Measurements from ENCODE around the gene LPIN3. TPM values are rescaled to one million over a fixed set of nuclear protein-coding genes. Genes with fewer than 3 reads are reported as not detected.

Gene LPIN3, protein sequence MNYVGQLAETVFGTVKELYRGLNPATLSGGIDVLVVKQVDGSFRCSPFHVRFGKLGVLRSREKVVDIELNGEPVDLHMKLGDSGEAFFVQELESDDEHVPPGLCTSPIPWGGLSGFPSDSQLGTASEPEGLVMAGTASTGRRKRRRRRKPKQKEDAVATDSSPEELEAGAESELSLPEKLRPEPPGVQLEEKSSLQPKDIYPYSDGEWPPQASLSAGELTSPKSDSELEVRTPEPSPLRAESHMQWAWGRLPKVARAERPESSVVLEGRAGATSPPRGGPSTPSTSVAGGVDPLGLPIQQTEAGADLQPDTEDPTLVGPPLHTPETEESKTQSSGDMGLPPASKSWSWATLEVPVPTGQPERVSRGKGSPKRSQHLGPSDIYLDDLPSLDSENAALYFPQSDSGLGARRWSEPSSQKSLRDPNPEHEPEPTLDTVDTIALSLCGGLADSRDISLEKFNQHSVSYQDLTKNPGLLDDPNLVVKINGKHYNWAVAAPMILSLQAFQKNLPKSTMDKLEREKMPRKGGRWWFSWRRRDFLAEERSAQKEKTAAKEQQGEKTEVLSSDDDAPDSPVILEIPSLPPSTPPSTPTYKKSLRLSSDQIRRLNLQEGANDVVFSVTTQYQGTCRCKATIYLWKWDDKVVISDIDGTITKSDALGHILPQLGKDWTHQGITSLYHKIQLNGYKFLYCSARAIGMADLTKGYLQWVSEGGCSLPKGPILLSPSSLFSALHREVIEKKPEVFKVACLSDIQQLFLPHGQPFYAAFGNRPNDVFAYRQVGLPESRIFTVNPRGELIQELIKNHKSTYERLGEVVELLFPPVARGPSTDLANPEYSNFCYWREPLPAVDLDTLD
- total RNA-seq: 1.1 and 1.4 TPM in 2 replicates

DNA sequence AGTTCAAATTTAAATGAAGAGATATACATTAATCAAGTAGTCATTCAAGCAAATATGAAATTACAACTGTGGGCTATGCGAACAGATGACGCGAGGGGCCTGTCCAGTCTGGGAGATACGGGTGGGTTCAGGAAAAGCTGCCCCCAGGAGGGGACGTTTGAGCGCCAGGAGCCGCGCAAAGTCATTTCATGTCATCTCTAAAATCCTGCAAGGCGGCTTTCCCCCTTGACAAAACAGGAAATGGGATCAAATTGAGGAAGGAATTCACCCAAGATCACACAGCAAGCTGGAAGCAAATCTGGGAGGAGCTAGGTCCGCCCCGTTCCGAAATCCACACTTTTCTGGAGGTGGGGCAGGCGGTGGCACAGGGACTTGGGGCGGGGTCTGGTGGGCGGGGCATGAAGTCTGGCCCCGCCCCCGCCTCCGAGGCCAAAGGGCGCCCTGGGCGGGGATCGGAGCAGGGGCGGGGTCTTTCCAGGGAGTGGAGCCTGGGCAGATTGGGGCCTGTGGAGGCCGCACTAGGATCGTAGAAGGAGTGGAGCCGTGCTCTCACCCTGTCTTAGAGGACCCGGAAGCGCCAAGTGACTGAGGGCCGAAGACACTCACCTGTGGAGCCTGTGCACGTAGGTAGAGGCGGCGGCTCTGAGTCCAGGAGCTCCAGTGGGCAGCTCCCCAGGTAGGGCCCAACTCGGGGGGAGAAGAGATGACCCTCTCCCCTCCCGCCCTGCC is at the start of gene LPIN3:
Gene LPIN3, plus strand, starts transcription at position 495 of the 729 bp plus-strand sequence. CDS start 4,983 bp downstream, outside the sequence.
- H3K27ac Mint-ChIP-seq: no peak within 1 kb of the TSS
- H3K27me3 Mint-ChIP-seq (ENCODE audit: insufficient read depth): peaks cover 11% of the 10 kb centered on the region
- H3K4me1 Mint-ChIP-seq (ENCODE audit: low read depth): peaks cover 13% of the 10 kb centered on the region
- peak; percentile 44 for DNase-seq (ENCODE audit: low spot score)
- H3K9me3 Mint-ChIP-seq: no peaks in the 10 kb centered on the region
- H3K36me3 Mint-ChIP-seq (ENCODE audit: low read depth): no peaks in the 10 kb centered on the region
- intact Hi-C loops (cut with micrococcal nuclease): loop anchor here (1.0 to 2.0 kb wide), 6 partner anchors 23 to 372 kb away; partner anchors contain the start of genes TOP1 and ZHX3
- H3K4me3 Mint-ChIP-seq: peak within 1 kb of the TSS; percentile 86

DNA sequence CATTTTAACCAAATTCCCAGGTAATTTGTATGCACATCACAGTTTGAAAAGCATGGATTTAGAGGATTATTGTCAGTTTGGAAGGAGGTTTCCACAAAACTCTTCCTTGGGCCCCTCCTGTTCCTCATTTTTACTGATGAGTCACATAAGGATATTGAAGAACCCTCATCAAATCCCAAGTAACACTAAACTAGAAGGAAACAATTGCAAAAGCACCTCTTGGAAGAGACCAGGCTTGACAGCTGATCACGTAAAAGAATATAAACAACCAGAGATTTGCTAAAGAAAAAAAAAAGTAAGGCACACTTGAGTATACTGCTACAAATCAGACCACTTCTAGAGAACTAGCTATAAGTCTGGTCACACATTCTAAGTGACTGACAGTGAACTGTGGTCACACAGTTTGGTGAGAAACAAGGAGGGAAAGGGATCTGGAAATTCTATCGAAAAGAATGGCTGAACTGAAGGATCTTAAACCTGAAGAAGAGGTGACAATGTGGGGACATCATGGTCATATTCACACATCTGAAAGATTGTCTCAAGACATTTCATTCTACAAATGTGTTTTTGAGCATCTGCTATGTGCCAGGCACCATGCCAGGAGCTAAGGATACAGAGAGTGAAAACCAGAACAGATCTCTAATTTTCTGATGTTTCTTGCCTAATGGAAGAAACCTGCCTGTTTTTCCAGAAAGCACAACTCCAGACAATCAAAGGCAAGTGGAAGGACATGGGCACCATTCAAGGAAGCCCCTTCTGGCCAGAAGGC is 47.2 kb upstream of the LPIN3 start:
- Mint-ChIP-seq H3K9me3 (no peaks in the 10 kb centered on the region), H3K27ac (no peak overlapping the region), H3K4me3 (no peak overlapping the region), H3K4me1 (ENCODE audit: low read depth) (no peaks in the 10 kb centered on the region), H3K27me3 (ENCODE audit: insufficient read depth) (no peaks in the 10 kb centered on the region), H3K36me3 (ENCODE audit: low read depth) (no peaks in the 10 kb centered on the region)
- DNase-seq (ENCODE audit: low spot score): no peak
- intact Hi-C loops (cut with micrococcal nuclease): no loop called here

DNA sequence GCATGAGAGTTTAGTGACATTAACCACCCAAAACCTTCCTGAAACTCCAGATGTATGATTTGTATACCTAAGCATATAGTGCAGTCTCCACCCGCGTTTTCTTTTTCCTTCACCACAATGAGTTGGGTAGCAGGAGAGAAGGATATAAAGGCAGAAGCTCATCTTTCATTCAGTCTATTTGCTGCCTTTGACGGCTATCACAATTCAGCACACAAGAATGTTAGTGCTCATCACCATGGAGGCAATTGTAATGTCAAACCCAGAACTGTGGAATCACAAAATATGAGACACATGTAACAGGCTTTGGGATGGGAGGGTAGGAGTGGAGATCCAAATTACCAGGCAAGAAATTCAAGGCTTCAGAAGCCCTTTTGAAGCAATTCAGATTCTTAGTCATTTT is 40.7 kb upstream of the LPIN3 start:
- intact Hi-C loops (cut with micrococcal nuclease): no loop called here
- H3K27me3 Mint-ChIP-seq (ENCODE audit: insufficient read depth): no peaks in the 10 kb centered on the region

DNA sequence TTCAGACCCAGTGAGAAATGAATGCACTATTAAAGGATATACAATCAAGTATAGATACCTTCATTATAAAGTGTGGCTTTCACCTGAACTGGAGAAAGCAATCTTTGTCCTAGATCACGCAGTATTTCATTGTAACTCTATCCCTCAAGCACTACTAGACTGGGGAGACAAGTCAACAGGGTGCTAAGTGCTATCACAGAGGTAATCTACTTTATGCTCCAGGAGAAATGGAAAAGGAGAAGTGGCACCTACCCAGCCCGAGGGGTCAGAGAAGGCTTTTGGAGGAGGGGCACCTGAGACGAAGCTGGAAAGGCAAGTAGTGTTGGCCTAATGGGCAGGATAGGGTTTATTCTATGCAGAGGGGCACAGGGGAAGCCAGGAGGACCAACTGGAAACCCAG is 40.2 kb upstream of the LPIN3 start:
- Mint-ChIP-seq H3K27me3 (ENCODE audit: insufficient read depth) (no peaks in the 10 kb centered on the region), H3K27ac (no peak overlapping the region), H3K4me3 (no peak overlapping the region), H3K4me1 (ENCODE audit: low read depth) (no peaks in the 10 kb centered on the region), H3K36me3 (ENCODE audit: low read depth) (no peaks in the 10 kb centered on the region), H3K9me3 (no peaks in the 10 kb centered on the region)
- DNase-seq (ENCODE audit: low spot score): no peak
- intact Hi-C loops (cut with micrococcal nuclease): no loop called here

More for the DNA sequence above, 40.7 kb upstream of the LPIN3 start:
- H3K27ac Mint-ChIP-seq: no peak overlapping the region
- no peaks in the 10 kb centered on the region for H3K36me3 Mint-ChIP-seq (ENCODE audit: low read depth)
- no peaks in the 10 kb centered on the region for H3K4me1 Mint-ChIP-seq (ENCODE audit: low read depth)
- no peak for DNase-seq (ENCODE audit: low spot score)
- H3K9me3 Mint-ChIP-seq: no peaks in the 10 kb centered on the region
- no peak overlapping the region for H3K4me3 Mint-ChIP-seq

DNA sequence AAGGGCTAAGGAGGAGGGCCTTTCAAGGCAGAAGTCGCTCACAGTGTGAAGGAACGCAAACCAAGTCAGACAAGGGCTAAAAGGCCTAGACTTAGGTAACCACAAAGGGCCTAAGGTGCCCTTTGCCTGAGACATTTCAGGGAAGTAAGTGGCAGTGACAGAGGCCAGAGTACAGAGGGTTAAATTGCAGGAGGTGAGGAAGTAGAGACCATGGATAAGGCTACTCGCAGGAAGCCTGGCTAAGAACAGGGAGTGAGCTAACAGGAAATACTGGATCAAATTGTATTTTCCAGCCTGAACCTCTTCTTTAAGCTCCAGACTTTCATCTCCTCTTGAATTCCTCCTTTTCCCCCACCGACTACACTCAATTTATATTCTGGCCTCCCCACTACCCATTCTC is 39.7 kb upstream of the LPIN3 start:
- no peak for DNase-seq (ENCODE audit: low spot score)
- Mint-ChIP-seq H3K27me3 (ENCODE audit: insufficient read depth) (no peaks in the 10 kb centered on the region), H3K4me1 (ENCODE audit: low read depth) (no peaks in the 10 kb centered on the region), H3K36me3 (ENCODE audit: low read depth) (no peaks in the 10 kb centered on the region), H3K4me3 (no peak overlapping the region), H3K9me3 (no peaks in the 10 kb centered on the region), H3K27ac (no peak overlapping the region)
- intact Hi-C loops (cut with micrococcal nuclease): no loop called here

DNA sequence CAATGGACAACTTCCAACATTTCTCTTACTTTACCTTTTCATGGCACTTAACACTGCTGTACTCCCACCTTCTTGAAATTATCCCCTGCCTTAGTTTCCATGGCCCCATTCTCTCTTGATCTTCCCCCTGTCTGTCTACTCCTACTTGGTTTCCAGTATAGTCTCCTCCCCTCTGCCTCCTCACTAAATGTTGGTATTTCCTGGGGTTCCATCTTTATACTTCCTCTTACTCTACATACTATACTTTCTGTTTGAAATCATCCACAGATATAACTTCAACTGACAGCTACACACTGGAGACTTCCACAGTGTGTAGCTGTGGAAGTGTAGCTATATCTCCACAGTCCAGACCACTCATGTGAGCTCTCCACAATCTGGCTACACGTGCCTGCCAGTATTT is 36.6 kb upstream of the LPIN3 start:
- Mint-ChIP-seq H3K27ac (no peak overlapping the region), H3K4me1 (ENCODE audit: low read depth) (no peaks in the 10 kb centered on the region), H3K27me3 (ENCODE audit: insufficient read depth) (no peaks in the 10 kb centered on the region), H3K9me3 (no peaks in the 10 kb centered on the region), H3K36me3 (ENCODE audit: low read depth) (no peaks in the 10 kb centered on the region), H3K4me3 (no peak overlapping the region)
- no peak for DNase-seq (ENCODE audit: low spot score)
- intact Hi-C loops (cut with micrococcal nuclease): no loop called here

DNA sequence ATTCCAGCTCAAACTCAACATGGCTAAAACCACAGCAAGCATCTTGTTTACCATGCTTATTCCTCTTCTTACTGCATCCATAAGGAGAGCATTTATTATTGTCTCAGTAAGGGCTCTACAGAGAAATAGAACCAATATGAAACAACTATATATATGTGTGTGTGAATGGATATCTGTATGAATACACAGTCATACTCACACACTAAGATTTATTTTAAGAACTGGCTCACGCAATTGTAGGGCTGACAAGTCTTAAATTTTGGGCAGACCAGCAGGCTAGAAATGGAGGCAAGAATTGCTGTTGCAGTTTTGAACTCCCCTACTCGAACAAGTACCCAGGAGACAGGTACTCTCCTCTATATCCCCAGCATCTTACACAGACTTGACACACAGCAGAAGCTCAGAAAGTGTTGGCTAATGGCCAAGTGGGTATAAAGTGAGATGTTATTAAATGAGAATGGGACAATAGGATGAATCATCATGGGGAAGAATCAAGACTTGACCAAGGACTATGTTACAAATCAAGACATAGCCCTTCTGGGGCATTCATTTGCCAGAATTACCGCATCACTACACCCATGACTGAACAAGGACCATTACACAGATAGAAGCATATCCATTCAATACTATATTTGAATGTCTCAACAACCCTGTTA is 36.1 kb upstream of the LPIN3 start:
- DNase-seq (ENCODE audit: low spot score): no peak
- H3K4me1 Mint-ChIP-seq (ENCODE audit: low read depth): no peaks in the 10 kb centered on the region
- intact Hi-C loops (cut with micrococcal nuclease): no loop called here

DNA sequence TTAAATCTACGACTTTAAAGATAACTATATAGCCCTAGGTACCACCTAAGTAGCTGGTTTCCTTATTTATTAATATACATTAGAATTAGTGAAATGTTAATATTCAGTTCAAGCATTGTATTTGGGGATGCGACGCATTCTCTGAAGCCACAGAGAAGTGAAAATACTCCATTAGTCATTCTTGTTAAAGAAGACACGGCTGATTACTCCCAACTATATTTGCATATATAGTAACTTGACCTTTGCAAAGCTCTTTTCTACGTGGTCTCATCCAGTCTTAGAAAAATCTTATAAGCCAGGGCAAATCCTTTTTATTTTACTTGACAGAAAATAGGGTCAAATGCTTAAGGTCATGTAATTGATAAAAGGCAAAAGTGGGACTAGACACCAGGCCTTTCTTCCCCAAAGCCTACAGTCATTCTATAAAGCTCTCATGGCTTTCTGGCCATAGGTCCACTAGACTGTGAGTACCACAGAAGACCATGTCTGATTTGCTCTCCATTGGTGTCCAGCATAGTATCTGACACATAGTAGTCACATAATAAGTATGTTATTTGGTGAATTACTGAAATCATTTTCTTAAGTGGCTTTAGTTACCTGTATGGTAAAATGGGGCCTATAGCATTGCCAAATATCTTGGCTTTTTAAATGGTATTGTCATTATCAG is 34.4 kb upstream of the LPIN3 start:
- Mint-ChIP-seq H3K4me3 (no peak overlapping the region), H3K4me1 (ENCODE audit: low read depth) (no peaks in the 10 kb centered on the region), H3K27ac (no peak overlapping the region), H3K36me3 (ENCODE audit: low read depth) (no peaks in the 10 kb centered on the region), H3K9me3 (no peaks in the 10 kb centered on the region), H3K27me3 (ENCODE audit: insufficient read depth) (no peaks in the 10 kb centered on the region)
- intact Hi-C loops (cut with micrococcal nuclease): no loop called here
- DNase-seq (ENCODE audit: low spot score): no peak

More for the DNA sequence above, 36.1 kb upstream of the LPIN3 start:
- Mint-ChIP-seq H3K36me3 (ENCODE audit: low read depth) (no peaks in the 10 kb centered on the region), H3K9me3 (no peaks in the 10 kb centered on the region), H3K27me3 (ENCODE audit: insufficient read depth) (no peaks in the 10 kb centered on the region), H3K27ac (no peak overlapping the region), H3K4me3 (no peak overlapping the region)

DNA sequence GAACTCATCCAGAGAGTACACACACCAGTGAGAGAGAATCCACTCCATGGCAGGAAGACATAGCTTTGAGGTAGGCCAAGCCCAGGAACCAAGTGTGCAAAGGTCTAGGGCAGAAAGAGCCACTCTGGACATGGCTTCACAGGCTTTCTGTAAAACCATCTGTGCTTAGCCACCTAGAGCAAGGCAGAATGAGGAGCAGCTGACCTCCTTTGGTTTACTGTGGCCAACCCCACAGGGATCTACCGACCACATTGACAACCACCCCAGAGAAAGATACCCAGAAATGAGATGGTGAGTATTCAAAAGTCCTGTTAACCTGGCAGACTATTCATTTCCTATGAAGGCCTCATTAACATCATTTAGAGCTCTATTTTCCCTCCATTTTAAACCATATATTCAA is 33.6 kb upstream of the LPIN3 start:
- Mint-ChIP-seq H3K27ac (no peak overlapping the region), H3K9me3 (no peaks in the 10 kb centered on the region), H3K27me3 (ENCODE audit: insufficient read depth) (no peaks in the 10 kb centered on the region), H3K4me1 (ENCODE audit: low read depth) (no peaks in the 10 kb centered on the region), H3K36me3 (ENCODE audit: low read depth) (no peaks in the 10 kb centered on the region), H3K4me3 (no peak overlapping the region)
- DNase-seq (ENCODE audit: low spot score): no peak
- intact Hi-C loops (cut with micrococcal nuclease): no loop called here

DNA sequence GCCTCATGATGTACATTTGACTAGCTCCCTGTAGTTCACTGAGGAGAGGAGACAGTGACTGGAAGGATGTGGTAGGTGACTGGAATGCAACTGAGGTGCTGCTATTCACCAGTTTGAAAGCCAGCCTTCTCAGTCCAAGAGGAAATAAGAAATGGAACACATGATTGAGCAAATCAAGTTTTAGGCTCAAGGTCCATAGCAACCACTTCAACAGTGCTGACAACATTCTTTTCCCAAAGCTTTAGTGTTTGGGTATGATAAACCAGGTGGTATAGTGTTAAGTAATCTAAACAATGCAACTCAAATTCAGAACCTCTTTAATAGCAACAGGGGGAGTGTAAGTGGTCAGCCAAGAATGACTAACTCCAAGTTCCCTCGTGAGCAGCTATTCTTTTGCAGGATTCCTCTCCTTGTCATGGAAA is 32.3 kb upstream of the LPIN3 start:
- Mint-ChIP-seq H3K36me3 (ENCODE audit: low read depth) (no peaks in the 10 kb centered on the region), H3K9me3 (no peaks in the 10 kb centered on the region), H3K4me1 (ENCODE audit: low read depth) (no peaks in the 10 kb centered on the region), H3K4me3 (no peak overlapping the region), H3K27ac (no peak overlapping the region), H3K27me3 (ENCODE audit: insufficient read depth) (no peaks in the 10 kb centered on the region)
- DNase-seq (ENCODE audit: low spot score): no peak
- intact Hi-C loops (cut with micrococcal nuclease): no loop called here

DNA sequence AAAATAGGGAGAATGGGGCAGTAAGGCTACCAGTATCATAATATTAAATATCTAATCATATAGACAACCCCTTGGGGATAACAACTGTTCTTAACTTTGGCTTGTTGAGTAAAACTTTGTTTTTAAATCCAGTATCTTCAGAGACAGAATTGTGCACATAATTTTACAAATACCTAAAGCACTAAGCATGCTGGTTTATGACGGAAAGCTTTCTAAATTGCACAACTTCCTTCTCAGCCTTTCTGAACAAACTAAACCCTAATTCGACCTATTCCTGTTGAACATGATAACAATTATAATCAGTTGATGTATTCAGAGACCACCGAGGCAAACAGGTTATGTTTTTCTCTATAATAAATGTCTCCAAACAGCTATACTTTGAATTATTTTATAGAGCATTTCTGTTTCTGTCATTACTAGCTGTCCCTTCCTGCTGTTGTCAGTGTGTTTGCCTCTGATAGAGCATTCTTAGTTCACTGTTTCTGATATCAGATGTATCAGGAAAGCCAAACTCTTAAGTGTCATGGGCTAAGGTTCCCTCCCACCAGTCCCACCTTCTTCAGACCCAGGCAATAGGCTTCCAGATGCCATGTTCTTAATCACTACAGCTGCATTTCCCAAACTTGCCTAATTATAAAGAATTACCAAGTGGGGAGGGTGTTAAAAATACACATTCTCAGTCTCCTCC is 31.8 kb upstream of the LPIN3 start:
- Mint-ChIP-seq H3K27ac (no peak overlapping the region), H3K36me3 (ENCODE audit: low read depth) (no peaks in the 10 kb centered on the region), H3K4me1 (ENCODE audit: low read depth) (no peaks in the 10 kb centered on the region), H3K9me3 (no peaks in the 10 kb centered on the region), H3K4me3 (no peak overlapping the region), H3K27me3 (ENCODE audit: insufficient read depth) (no peaks in the 10 kb centered on the region)
- DNase-seq (ENCODE audit: low spot score): no peak
- intact Hi-C loops (cut with micrococcal nuclease): no loop called here

Data from activated T-helper 1 cell treated with anti-CD3 and anti-CD28 coated beads, Interleukin-12 subunit alpha, Interleukin-12 subunit beta, Interleukin-2, Interleukin-4 antibody, amounts not matched to agents 30 ng/mL and 10 ng/mL and 1 ng/mL, durations not matched to agents 14 hours and 24 hours and 36 hours (primary cell).